ENCODE results near the gene TLN1.

- TF ChIP-seq GATA3 (IDR thresholded peaks at IDR 0.05; ENCODE audit: low read depth, low read length) (no peak), GATA2 (IDR thresholded peaks at IDR 0.05; ENCODE audit: low read depth, low read length) (no peak)
Observed at GRCh38 chr9:35690614-35691333, 41.2 kb downstream of the TLN1 start.

Data from SH-SY5Y (cell line).